Loucy (cell line): Measurements from ENCODE around the gene DACT2.
"Not testable (repeated sequence)": the region's sequence is repeated elsewhere in the genome, so short reads cannot be mapped to it uniquely, and the experiment has no call there.

Source experiments
- H2AFZ ChIP-seq: fragments of 200-600 bp; sonication (generic); 2 replicates; pipeline ENCODE4 v1.6.0; 2016; ENCODE audit warnings: antibody characterized with exemption, mild to moderate bottlenecking, low read length, moderate library complexity
- H3F3A ChIP-seq: fragments of 200-600 bp; 2 replicates; pipeline ENCODE4 v1.6.0; 2016; ENCODE audit warnings: antibody characterized with exemption, low read depth, mild to moderate bottlenecking
- H3K27me3 ChIP-seq: fragments of 200-600 bp; sonication (generic); 2 replicates; pipeline ENCODE4 v1.6.1; 2014; ENCODE audit warnings: low read length, mild to moderate bottlenecking; ENCODE audit not compliant: insufficient read depth, poor library complexity, severe bottlenecking
- H3K36me3 ChIP-seq: fragments of 200-600 bp; sonication (generic); 2 replicates; pipeline ENCODE4 v1.6.1; 2016; ENCODE audit warnings: low read length; ENCODE audit not compliant: insufficient read depth
- H3K4me1 ChIP-seq: fragments of 200-600 bp; sonication (generic); 2 replicates; pipeline ENCODE4 v1.5.1; 2014; ENCODE audit warnings: low read length, mild to moderate bottlenecking; ENCODE audit not compliant: insufficient read depth, poor library complexity, severe bottlenecking
- H3K4me2 ChIP-seq: fragments of 200-600 bp; sonication (generic); 2 replicates; pipeline ENCODE4 v1.6.0; 2014; ENCODE audit warnings: antibody characterized with exemption, low read length, low read depth, mild to moderate bottlenecking; ENCODE audit not compliant: poor library complexity, severe bottlenecking
- H3K4me3 ChIP-seq: fragments of 200-600 bp; sonication (generic); 2 replicates; pipeline ENCODE4 v1.5.1; 2014; ENCODE audit warnings: low read length, mild to moderate bottlenecking, mixed read lengths; ENCODE audit not compliant: poor library complexity, severe bottlenecking
- H3K79me2 ChIP-seq: fragments of 200-600 bp; sonication (generic); 2 replicates; pipeline ENCODE4 v1.6.1; 2014; ENCODE audit warnings: low read length; ENCODE audit not compliant: insufficient read depth
- H3K9ac ChIP-seq: fragments of 200-600 bp; sonication (generic); 2 replicates; pipeline ENCODE4 v1.6.0; 2014; ENCODE audit warnings: mild to moderate bottlenecking, low read depth, low read length, moderate library complexity; ENCODE audit not compliant: poor library complexity, severe bottlenecking
- H3K9me2 ChIP-seq: fragments of 200-600 bp; sonication (generic); replicated peaks from 2 replicates; pipeline ENCODE4 v1.6.1; 2016; ENCODE audit warnings: low read depth, low read length, mixed read lengths
- H3K9me3 ChIP-seq: fragments of 200-600 bp; sonication (generic); 2 replicates; pipeline ENCODE4 v1.6.1; 2014; ENCODE audit warnings: mild to moderate bottlenecking, antibody characterized with exemption, low read length, low read depth; ENCODE audit not compliant: insufficient read depth
- H4K20me1 ChIP-seq: fragments of 200-600 bp; sonication (generic); 2 replicates; pipeline ENCODE4 v1.6.0; 2014; ENCODE audit warnings: antibody characterized with exemption, low read length, mild to moderate bottlenecking; ENCODE audit not compliant: insufficient read depth, poor library complexity, severe bottlenecking
- EZH2phosphoT487 ChIP-seq: fragments of 200-600 bp; IDR thresholded peaks from 2 replicates; pipeline ENCODE4 v1.6.1; 2018; ENCODE audit warnings: antibody characterized with exemption, mild to moderate bottlenecking, moderate library complexity, borderline replicate concordance
- TF ChIP-seq, protein P1 (sequence below): fragments of 200-600 bp; sonication (generic); conservative IDR thresholded peaks from 2 replicates; pipeline ENCODE4 v1.5.1; 2014; ENCODE audit warnings: mild to moderate bottlenecking, antibody characterized with exemption, low read length

Gene DACT2

DNA sequence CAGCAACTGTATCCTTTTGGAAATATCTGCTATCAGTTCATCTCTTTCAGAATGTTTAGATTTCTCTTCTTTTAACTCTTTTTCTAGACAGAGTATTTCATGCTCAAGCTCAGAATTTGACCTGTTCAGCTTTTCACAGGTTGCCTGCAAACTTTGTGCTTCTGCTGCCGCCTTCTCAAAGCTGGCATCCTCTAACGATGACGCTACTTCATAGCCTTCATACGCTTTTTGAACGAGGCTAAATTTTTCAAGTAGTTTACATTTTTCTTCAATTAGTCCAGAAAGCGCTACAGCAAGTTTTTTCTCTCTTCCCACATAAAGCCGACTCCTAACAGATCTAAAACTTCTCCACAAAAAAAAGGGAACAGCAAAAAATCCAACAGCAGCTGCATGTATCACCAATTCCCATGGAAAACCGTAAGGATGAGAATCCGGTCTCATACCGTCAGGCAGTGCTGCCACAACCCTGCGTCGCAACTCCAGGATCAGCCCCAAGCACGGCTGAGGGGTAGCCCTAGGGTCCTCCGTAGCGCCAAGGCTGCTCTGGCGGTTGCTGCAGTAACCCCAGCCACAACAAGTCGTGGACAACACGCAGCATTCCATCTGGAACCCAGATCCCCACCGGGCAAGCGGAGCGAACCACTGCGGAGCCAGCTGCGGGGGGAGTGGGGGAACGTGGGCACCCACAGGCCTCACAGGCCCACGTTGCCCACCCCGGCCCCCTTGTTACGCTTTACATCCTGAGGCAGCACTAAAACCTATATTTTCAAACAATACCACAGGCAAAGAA lies 30.6 kb downstream of the DACT2 start:
- H3K4me2 ChIP-seq = no peak overlapping the region
- H3K9me2 ChIP-seq = no peaks in the 10 kb centered on the region
- no peaks in the 10 kb centered on the region for H4K20me1 ChIP-seq
- no peaks in the 10 kb centered on the region for H3K4me1 ChIP-seq
- no peaks in the 10 kb centered on the region for H3K36me3 ChIP-seq
- H3K9ac ChIP-seq = no peak overlapping the region
- no peaks in the 10 kb centered on the region for H3K79me2 ChIP-seq
- H3K9me3 ChIP-seq = peaks cover 8% of the 10 kb centered on the region; the same call in 1 of the 2 replicates
- H3K27me3 ChIP-seq = no peaks in the 10 kb centered on the region
- no peak overlapping the region for H2AFZ ChIP-seq
- no peaks in the 10 kb centered on the region for H3F3A ChIP-seq
- no peak overlapping the region for H3K4me3 ChIP-seq
- TF ChIP-seq, protein P1, sequence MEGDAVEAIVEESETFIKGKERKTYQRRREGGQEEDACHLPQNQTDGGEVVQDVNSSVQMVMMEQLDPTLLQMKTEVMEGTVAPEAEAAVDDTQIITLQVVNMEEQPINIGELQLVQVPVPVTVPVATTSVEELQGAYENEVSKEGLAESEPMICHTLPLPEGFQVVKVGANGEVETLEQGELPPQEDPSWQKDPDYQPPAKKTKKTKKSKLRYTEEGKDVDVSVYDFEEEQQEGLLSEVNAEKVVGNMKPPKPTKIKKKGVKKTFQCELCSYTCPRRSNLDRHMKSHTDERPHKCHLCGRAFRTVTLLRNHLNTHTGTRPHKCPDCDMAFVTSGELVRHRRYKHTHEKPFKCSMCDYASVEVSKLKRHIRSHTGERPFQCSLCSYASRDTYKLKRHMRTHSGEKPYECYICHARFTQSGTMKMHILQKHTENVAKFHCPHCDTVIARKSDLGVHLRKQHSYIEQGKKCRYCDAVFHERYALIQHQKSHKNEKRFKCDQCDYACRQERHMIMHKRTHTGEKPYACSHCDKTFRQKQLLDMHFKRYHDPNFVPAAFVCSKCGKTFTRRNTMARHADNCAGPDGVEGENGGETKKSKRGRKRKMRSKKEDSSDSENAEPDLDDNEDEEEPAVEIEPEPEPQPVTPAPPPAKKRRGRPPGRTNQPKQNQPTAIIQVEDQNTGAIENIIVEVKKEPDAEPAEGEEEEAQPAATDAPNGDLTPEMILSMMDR = no peak
- TF ChIP-seq EZH2phosphoT487 = no peak

DNA sequence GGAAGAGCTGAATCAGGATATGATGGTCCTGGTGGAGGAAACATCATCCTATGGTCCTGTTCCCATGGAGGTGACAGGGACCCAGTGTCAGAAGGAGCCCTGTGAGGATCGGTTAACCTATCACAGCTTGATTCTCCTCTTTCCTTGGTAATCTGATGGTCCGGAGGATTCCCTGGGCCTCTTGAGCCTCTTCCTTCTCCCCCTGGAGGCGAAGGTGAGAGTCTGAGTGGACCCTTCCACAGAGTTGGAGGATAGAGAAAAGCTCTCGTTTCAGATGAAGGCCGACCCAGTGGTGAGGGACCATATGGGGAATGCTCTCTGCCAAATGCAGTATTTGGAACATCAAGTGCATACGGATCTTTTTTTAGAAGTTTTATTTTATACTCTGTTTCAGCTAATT lies 32.1 kb downstream of the DACT2 start:
- not testable (repeated sequence) for H3K79me2 ChIP-seq, H3K9me2 ChIP-seq, H3K9ac ChIP-seq, H3K27me3 ChIP-seq, H4K20me1 ChIP-seq, H3K4me1 ChIP-seq, H3K4me3 ChIP-seq, H3F3A ChIP-seq, H3K36me3 ChIP-seq, H3K4me2 ChIP-seq, H2AFZ ChIP-seq, H3K9me3 ChIP-seq

DNA sequence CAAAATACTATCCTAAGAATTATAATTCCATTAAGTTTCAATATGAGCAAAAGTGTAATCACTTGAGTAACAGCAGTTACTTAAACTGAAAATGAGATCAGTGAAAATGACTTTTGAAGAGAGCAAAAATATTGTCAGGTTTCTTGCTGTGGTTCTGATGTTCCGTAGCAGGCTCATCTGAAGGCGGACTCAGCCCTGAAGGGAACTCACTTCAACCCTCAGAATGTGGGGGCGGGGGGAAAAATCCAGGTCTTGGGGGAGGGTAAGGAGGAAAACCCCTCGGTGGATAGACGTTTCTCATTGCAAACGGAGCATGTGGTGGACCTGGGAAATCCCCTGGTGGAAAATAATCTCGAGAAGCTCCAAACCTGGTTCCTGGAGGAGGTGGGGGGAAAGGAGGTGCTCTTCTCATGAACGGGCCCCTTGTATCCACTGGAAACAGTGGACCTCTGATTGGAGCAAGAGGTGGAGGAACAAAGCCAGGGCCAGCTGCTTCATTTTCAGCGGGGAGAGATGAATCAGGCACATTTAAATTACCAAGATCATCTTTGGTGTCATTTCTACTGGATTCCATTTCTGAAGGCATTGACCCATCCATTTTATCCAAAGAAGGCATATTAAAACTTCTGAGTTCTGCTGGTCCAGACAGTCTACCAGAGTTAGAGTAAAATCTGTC lies 32.7 kb downstream of the DACT2 start:
- not testable (repeated sequence) for H3K9ac ChIP-seq, H3K9me2 ChIP-seq, H3K79me2 ChIP-seq, H3K9me3 ChIP-seq, H2AFZ ChIP-seq, H3F3A ChIP-seq, H3K4me3 ChIP-seq, H3K4me1 ChIP-seq, H4K20me1 ChIP-seq, H3K4me2 ChIP-seq, H3K36me3 ChIP-seq, H3K27me3 ChIP-seq

DNA sequence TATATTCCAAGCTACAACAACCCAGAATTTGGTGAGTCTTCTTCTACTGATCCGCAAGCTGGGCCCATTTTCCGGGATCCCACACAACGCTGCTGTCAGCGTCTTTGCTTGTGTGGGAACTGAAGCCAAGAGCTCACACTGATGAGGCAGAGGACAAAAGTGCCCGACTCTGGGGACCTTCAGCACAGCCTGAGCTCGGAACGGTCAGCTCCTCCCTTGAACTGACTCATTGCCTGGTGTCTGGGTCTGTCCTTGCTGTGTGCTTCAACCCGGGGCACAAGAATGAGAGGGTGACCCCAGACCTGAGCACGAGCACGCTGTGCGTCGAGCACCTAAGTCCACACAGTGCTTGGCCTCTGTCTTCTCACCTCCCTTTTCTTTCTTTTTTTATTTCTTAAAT lies 33.5 kb downstream of the DACT2 start:
- Histone ChIP-seq H4K20me1 (no peaks in the 10 kb centered on the region), H3K4me3 (no peak overlapping the region), H3K79me2 (no peaks in the 10 kb centered on the region), H3K9ac (no peak overlapping the region), H2AFZ (no peak overlapping the region), H3K36me3 (no peaks in the 10 kb centered on the region), H3K4me1 (no peaks in the 10 kb centered on the region), H3K4me2 (no peak overlapping the region), H3K9me2 (no peaks in the 10 kb centered on the region), H3K27me3 (no peaks in the 10 kb centered on the region), H3K9me3 (peaks cover 10% of the 10 kb centered on the region; the same call in 1 of the 2 replicates), H3F3A (no peaks in the 10 kb centered on the region)
- no peak for TF ChIP-seq EZH2phosphoT487
